ENCODE data around the gene PPM1H.

PPM1H gene

GRCh38 chr12:62776575-62776974 is 158.4 kb downstream of the PPM1H start:
- TF ChIP-seq CTCF (conservative IDR thresholded peaks at IDR 0.05; ENCODE audit: low read depth), result no peak
- DNase-seq (ENCODE audit: low spot score), result no peak
- POLR2A ChIA-PET (ENCODE audit: low non-redundant PET), result no interaction called here
- CTCF ChIA-PET, result interaction anchor here (0.6 kb wide), 1 partner anchor 10 kb away, joined by 3 read pairs; no protein-coding TSS in a partner anchor
- H3K27ac ChIP-seq, result no peak overlapping the region

- CTCF ChIA-PET, result interaction anchor here (0.5 to 1.0 kb wide), 3 partner anchors 22 to 195 kb away, joined by 3 to 5 read pairs (median 4); no protein-coding TSS in a partner anchor
- POLR2A ChIA-PET (ENCODE audit: low non-redundant PET), result no interaction called here
- TF ChIP-seq CTCF (conservative IDR thresholded peaks at IDR 0.05; ENCODE audit: low read depth), result no peak
- DNase-seq (ENCODE audit: low spot score), result no peak
- no peak overlapping the region for H3K27ac ChIP-seq
Observed at GRCh38 chr12:62774794-62775193, 160.2 kb downstream of the PPM1H start.

GRCh38 chr12:62772416-62772955 is 162.5 kb downstream of the PPM1H start:
- ChIA-PET POLR2A (ENCODE audit: low non-redundant PET) (no interaction called here), CTCF (no interaction called here)
- TF ChIP-seq CTCF (conservative IDR thresholded peaks at IDR 0.05; ENCODE audit: low read depth), result no peak
- H3K27ac ChIP-seq, result no peak overlapping the region; the same call in 1 of the 2 replicates
- peak; percentile 34 for DNase-seq (ENCODE audit: low spot score)

DNA sequence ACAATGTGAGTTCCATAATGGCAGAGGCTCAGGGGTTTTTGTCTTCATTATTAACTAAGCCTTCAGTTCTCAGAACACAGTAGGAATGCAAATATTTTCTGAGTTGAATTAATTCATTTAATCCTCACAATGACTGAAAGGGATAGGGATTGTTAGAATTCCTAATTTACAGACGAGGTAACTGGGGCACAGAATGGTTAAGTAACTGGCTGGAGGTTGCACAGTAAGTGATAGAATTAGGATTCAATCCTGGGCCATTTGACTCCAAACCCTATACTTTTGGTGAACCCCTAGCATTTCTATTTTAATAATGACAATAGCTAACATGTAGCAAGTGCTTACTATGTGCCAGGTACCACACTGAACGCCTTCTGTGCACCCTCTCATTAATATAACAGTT is 163.1 kb downstream of the PPM1H start:
- DNase-seq (ENCODE audit: low spot score), result no peak
- POLR2A ChIA-PET (ENCODE audit: low non-redundant PET), result no interaction called here
- TF ChIP-seq CTCF (conservative IDR thresholded peaks at IDR 0.05; ENCODE audit: low read depth), result no peak
- no peak overlapping the region for H3K27ac ChIP-seq
- CTCF ChIA-PET, result interaction anchor here (0.5 kb wide), 1 partner anchor 554 kb away, joined by 4 read pairs; no protein-coding TSS in a partner anchor

GRCh38 chr12:62770381-62770780 is 164.6 kb downstream of the PPM1H start:
- ChIA-PET POLR2A (ENCODE audit: low non-redundant PET) (no interaction called here), CTCF (interaction anchor here (0.6 to 0.7 kb wide), 2 partner anchors 29 to 41 kb away, joined by 3 to 5 read pairs; no protein-coding TSS in a partner anchor)
- DNase-seq (ENCODE audit: low spot score), result no peak
- no peak for TF ChIP-seq CTCF (conservative IDR thresholded peaks at IDR 0.05; ENCODE audit: low read depth)
- no peak overlapping the region for H3K27ac ChIP-seq

GRCh38 chr12:62769076-62769619 is 165.8 kb downstream of the PPM1H start:
- no peak for DNase-seq (ENCODE audit: low spot score)
- H3K27ac ChIP-seq, result no peak overlapping the region
- CTCF ChIA-PET, result interaction anchor here (0.6 to 0.7 kb wide), 2 partner anchors 26 to 585 kb away, joined by 3 read pairs; no protein-coding TSS in a partner anchor
- TF ChIP-seq CTCF (conservative IDR thresholded peaks at IDR 0.05; ENCODE audit: low read depth), result no peak
- POLR2A ChIA-PET (ENCODE audit: low non-redundant PET), result no interaction called here

Measured in RWPE1 (cell line).